HEK293 (cell line): ENCODE results near the gene BIK.

Experiments used
- CTCF ChIA-PET: fragments of 350-600 bp; formaldehyde crosslinking; extraction: SDS; loops from one replicate; lab custom pipeline; 2021; ENCODE audit warnings: antibody characterized with exemption; lab: Yijun Ruan, JAX
- POLR2A ChIA-PET: fragments of 300-600 bp; formaldehyde crosslinking; extraction: SDS; loops from one replicate; lab custom pipeline; 2020; ENCODE audit warnings: antibody characterized with exemption, inconsistent platforms; lab: Yijun Ruan, JAX
- H3K27ac ChIP-seq: fragments of 200-500 bp; sonication (Bioruptor generic); 2 replicates; pipeline ENCODE4 v1.5.1; 2014; ENCODE audit warnings: low read depth, low read length, control low read depth, inconsistent platforms; ENCODE audit errors: extremely low read depth
- H3K36me3 ChIP-seq, 2 experiments: fragments of 200-500 bp in 1 of 2; sonication (Bioruptor generic) in 1 of 2; 1 replicate in 1 of 2; 2 replicates in 1 of 2; pipeline ENCODE4 v1.5.1; 2014 to 2017; ENCODE audit warnings: inconsistent platforms in 2 of 2, low read length in 2 of 2; ENCODE audit not compliant: control insufficient read depth in 2 of 2, insufficient read depth in 1 of 2
- H3K4me1 ChIP-seq: fragments of 200-500 bp; sonication (Bioruptor generic); 2 replicates; pipeline ENCODE4 v1.5.1; 2014; ENCODE audit warnings: mild to moderate bottlenecking, low read length, inconsistent platforms; ENCODE audit not compliant: control insufficient read depth, insufficient read depth
- H3K4me3 ChIP-seq: 2 replicates; pipeline ENCODE4 v1.5.1; 2011; ENCODE audit warnings: low read depth, mild to moderate bottlenecking, control low read depth, low read length, moderate library complexity
- H3K9me3 ChIP-seq: fragments of 200-500 bp; sonication (Bioruptor generic); 2 replicates; pipeline ENCODE4 v1.5.1; 2014; ENCODE audit warnings: low read depth, low read length, inconsistent platforms; ENCODE audit not compliant: control insufficient read depth, insufficient read depth
- GLIS1 ChIP-seq: fragments of 450-650 bp; formaldehyde crosslinking; IDR thresholded peaks from 2 replicates; pipeline ENCODE4 v1.5.1; 2016; ENCODE audit warnings: missing biosample characterization, missing genetic modification characterization
- IKZF3 ChIP-seq: fragments of 450-650 bp; IDR thresholded peaks from 2 replicates; pipeline ENCODE4 v1.5.0; 2018; ENCODE audit warnings: missing biosample characterization, mild to moderate bottlenecking, missing genetic modification characterization, moderate library complexity
- PBX3 ChIP-seq: sonication (generic); formaldehyde crosslinking; IDR thresholded peaks from 2 replicates; pipeline ENCODE4 v1.8.1; 2022; ENCODE audit warnings: mild to moderate bottlenecking, moderate library complexity, missing genetic modification reagents
- SETDB1 ChIP-seq: IDR thresholded peaks from one replicate; pipeline ENCODE4 v1.6.1; 2017; ENCODE audit warnings: mild to moderate bottlenecking, low read length, moderate library complexity, mixed read lengths; ENCODE audit not compliant: insufficient read length
- TRIM28 ChIP-seq: IDR thresholded peaks from 2 replicates; pipeline ENCODE4 v1.6.1; 2011; ENCODE audit warnings: low read length, control low read depth, borderline replicate concordance
- ZIC2 ChIP-seq: fragments of 450-650 bp; formaldehyde crosslinking; IDR thresholded peaks from 2 replicates; pipeline ENCODE4 v1.5.1; 2016; ENCODE audit warnings: missing biosample characterization, missing genetic modification characterization
- ZNF202 ChIP-seq: fragments of 450-650 bp; formaldehyde crosslinking; IDR thresholded peaks from 2 replicates; pipeline ENCODE4 v1.5.1; 2016; ENCODE audit warnings: missing biosample characterization, missing genetic modification characterization, borderline replicate concordance
- ZNF350 ChIP-seq: fragments of 450-650 bp; formaldehyde crosslinking; IDR thresholded peaks from 2 replicates; pipeline ENCODE4 v1.5.0; 2017; ENCODE audit warnings: missing biosample characterization, mild to moderate bottlenecking, missing genetic modification characterization
- ZNF394 ChIP-seq: fragments of 450-650 bp; formaldehyde crosslinking; IDR thresholded peaks from 2 replicates; pipeline ENCODE4 v1.5.1; 2016; ENCODE audit warnings: missing biosample characterization, missing genetic modification characterization, mild to moderate bottlenecking, moderate library complexity, borderline replicate concordance
- ZNF501 ChIP-seq: fragments of 450-650 bp; formaldehyde crosslinking; IDR thresholded peaks from 2 replicates; pipeline ENCODE4 v1.5.1; 2016; ENCODE audit warnings: missing biosample characterization, missing genetic modification characterization
- ZNF513 ChIP-seq: fragments of 450-650 bp; IDR thresholded peaks from 2 replicates; pipeline ENCODE4 v1.5.1; 2018; ENCODE audit warnings: missing biosample characterization, missing genetic modification characterization
- ZNF548 ChIP-seq: fragments of 450-650 bp; formaldehyde crosslinking; IDR thresholded peaks from 2 replicates; pipeline ENCODE4 v1.5.1; 2016; ENCODE audit warnings: missing biosample characterization, missing genetic modification characterization
- ZNF549 ChIP-seq: fragments of 450-650 bp; IDR thresholded peaks from 2 replicates; pipeline ENCODE4 v1.5.1; 2018; ENCODE audit warnings: missing biosample characterization, missing genetic modification characterization, mild to moderate bottlenecking, inconsistent platforms, moderate library complexity
- ZNF561 ChIP-seq: fragments of 450-650 bp; IDR thresholded peaks from 2 replicates; pipeline ENCODE4 v1.5.1; 2018; ENCODE audit warnings: missing biosample characterization, missing genetic modification characterization, borderline replicate concordance
- ZNF571 ChIP-seq: fragments of 450-650 bp; formaldehyde crosslinking; IDR thresholded peaks from 2 replicates; pipeline ENCODE4 v1.5.0; 2017; ENCODE audit warnings: missing biosample characterization, missing genetic modification characterization
- ZNF621 ChIP-seq: fragments of 450-650 bp; formaldehyde crosslinking; IDR thresholded peaks from 2 replicates; pipeline ENCODE4 v1.5.1; 2017; ENCODE audit warnings: missing biosample characterization, missing genetic modification characterization
- ZNF623 ChIP-seq: fragments of 450-650 bp; formaldehyde crosslinking; IDR thresholded peaks from 2 replicates; pipeline ENCODE4 v1.5.1; 2016; ENCODE audit warnings: missing biosample characterization, missing genetic modification characterization
- ZSCAN4 ChIP-seq: fragments of 450-650 bp; formaldehyde crosslinking; IDR thresholded peaks from 2 replicates; pipeline ENCODE4 v1.5.1; 2017; ENCODE audit warnings: missing biosample characterization, missing genetic modification characterization

Gene BIK

DNA sequence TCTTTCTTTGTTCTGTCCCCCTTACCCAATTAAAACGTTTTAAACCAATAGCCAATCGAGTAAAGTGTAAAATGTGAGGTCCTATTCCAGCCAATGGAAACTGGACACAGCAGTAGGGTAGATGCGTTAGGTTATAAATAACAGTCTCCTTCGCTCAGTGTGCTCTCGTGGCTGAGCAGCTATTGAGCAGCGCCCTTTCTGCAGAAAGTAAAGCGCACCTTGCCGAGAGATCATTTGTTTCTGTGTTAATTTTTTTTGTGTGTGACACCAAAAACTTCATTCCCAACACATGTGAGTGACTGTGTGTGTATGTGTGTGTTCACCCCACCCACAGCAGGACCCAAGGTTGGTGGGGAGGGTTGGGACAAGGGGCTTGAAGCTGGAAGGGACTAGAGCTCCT lies 14.1 kb upstream of the BIK start:
- ChIA-PET POLR2A (no interaction called here), CTCF (interaction anchor here (0.9 kb wide), 1 partner anchor 10 kb away, joined by 4 read pairs; no protein-coding TSS in a partner anchor)
- no peak overlapping the region for H3K4me3 ChIP-seq
- no peaks in the 10 kb centered on the region for H3K4me1 ChIP-seq
- H3K9me3 ChIP-seq, result no peaks in the 10 kb centered on the region
- no peaks in the 10 kb centered on the region for H3K36me3 ChIP-seq
- TF ChIP-seq TRIM28 (peak; percentile 99; the same call in 1 of the 2 replicates), SETDB1 (peak; percentile 99), ZNF621 (no peak), ZNF561 (tag by site-specific recombination) (peak; percentile 77; the same call in 1 of the 2 replicates), ZNF394 (no peak)
- TF ChIP-seq, all 188 proteins: peak for 3
- no peak overlapping the region for H3K27ac ChIP-seq

DNA sequence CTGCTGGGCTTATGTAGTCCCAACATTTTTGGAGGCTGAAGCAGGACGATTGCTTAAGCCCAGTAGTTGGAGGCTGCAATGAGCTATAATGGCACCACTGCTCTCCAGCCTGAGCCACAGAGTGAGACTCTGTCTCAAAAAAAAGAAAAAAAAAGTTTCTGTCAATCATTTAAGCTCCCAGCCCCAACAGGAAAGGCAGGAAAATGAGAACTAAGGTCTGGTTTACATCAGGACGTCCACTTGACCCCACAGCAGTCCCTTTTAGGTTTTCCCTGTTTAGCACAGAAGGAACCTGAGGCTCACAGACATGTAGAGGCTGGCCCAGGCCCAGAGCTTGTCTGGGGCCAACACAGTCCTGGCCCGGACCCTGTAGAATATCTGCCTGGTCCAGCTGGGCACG lies 12.2 kb upstream of the BIK start:
- CTCF ChIA-PET, result interaction anchor here (0.7 kb wide), 2 partner anchors 8 to 848 kb away, joined by 3 read pairs; no protein-coding TSS in a partner anchor
- POLR2A ChIA-PET, result no interaction called here

GRCh38 chr22:43099095-43099494 lies 11.5 kb upstream of the BIK start:
- Histone ChIP-seq H3K27ac (no peak overlapping the region), H3K4me1 (no peaks in the 10 kb centered on the region), H3K4me3 (no peak overlapping the region), H3K9me3 (no peaks in the 10 kb centered on the region), H3K36me3 (no peaks in the 10 kb centered on the region)
- no peak for TF ChIP-seq ZNF202
- TF ChIP-seq ZNF501 (tag by site-specific recombination), result no peak
- no peak for TF ChIP-seq ZNF623
- peak; percentile 52; the same call in 1 of the 2 replicates for TF ChIP-seq GLIS1 (tag by site-specific recombination)
- no peak for TF ChIP-seq ZNF350
- TF ChIP-seq ZNF549, result no peak
- TF ChIP-seq ZIC2 (tag by site-specific recombination), result peak; percentile 85
- no peak for TF ChIP-seq IKZF3
- no peak for TF ChIP-seq PBX3 (CRISPR knock-in tag)
- no peak for TF ChIP-seq ZNF548 (tag by site-specific recombination)
- ChIA-PET POLR2A (interaction anchor here (0.6 kb wide), 1 partner anchor 181 kb away, joined by 3 read pairs; no protein-coding TSS in a partner anchor), CTCF (interaction anchor here (0.6 to 0.7 kb wide), 4 partner anchors 9 to 847 kb away, joined by 3 to 4 read pairs (median 3); no protein-coding TSS in a partner anchor)

More for the DNA sequence above, 12.2 kb upstream of the BIK start:
- no peaks in the 10 kb centered on the region for H3K9me3 ChIP-seq
- TF ChIP-seq GLIS1 (tag by site-specific recombination) (no peak), ZSCAN4 (no peak), ZNF202 (no peak), ZNF571 (no peak), ZNF513 (tag by site-specific recombination) (no peak), ZNF501 (tag by site-specific recombination) (no peak), ZIC2 (tag by site-specific recombination) (no peak), IKZF3 (no peak)
- H3K4me1 ChIP-seq, result no peaks in the 10 kb centered on the region
- no peak overlapping the region for H3K27ac ChIP-seq
- no peaks in the 10 kb centered on the region for H3K36me3 ChIP-seq
- H3K4me3 ChIP-seq, result no peak overlapping the region
